Lung (tissue), 12 donors: Measurements from ENCODE around the gene DNAJC21. TPM values are rescaled to one million over a fixed set of nuclear protein-coding genes. Genes with fewer than 3 reads are reported as not detected.

Experiments used
- ATAC-seq: fragments of 200-7000 bp; cut with Tn5 transposase; one replicate; pipeline ENCODE4 v1.9.1; 2020; ENCODE audit warnings: moderate number of reproducible peaks; ENCODE audit not compliant: insufficient read depth, low FRiP score
- DNase-seq, 3 donors: peaks; one replicate each; pipeline ENCODE4 v3.0.0-alpha.2; 2013 to 2017
- H3K27ac ChIP-seq, 2 donors: one replicate each; pipeline ENCODE4 v1.5.1; 2013; ENCODE audit warnings: mild to moderate bottlenecking in 2 of 2, moderate library complexity in 2 of 2, control low read depth in 1 of 2, inconsistent platforms in 1 of 2, low read depth in 1 of 2, low read length in 1 of 2
- H3K27me3 ChIP-seq, 3 donors: one replicate each; pipeline ENCODE4 v1.5.1; 2013; ENCODE audit warnings: low read length in 2 of 3; ENCODE audit not compliant: control insufficient read depth in 3 of 3, insufficient read depth in 3 of 3
- H3K36me3 ChIP-seq, 4 donors: one replicate each; pipeline ENCODE4 v1.5.1; 2013; ENCODE audit warnings: low read length in 4 of 4, mild to moderate bottlenecking in 1 of 4, moderate library complexity in 1 of 4; ENCODE audit not compliant: control insufficient read depth in 4 of 4, insufficient read depth in 4 of 4
- H3K4me1 ChIP-seq, 5 donors: one replicate each; pipeline ENCODE4 v1.5.1; 2013; ENCODE audit warnings: low read length in 5 of 5, mild to moderate bottlenecking in 2 of 5, moderate library complexity in 1 of 5; ENCODE audit not compliant: control insufficient read depth in 5 of 5, insufficient read depth in 5 of 5
- H3K4me3 ChIP-seq: one replicate; pipeline ENCODE4 v1.5.1; 2013; ENCODE audit warnings: mild to moderate bottlenecking, control low read depth, moderate library complexity
- H3K9ac ChIP-seq, 2 donors: one replicate each; pipeline ENCODE4 v1.5.1; 2013; ENCODE audit warnings: low read length in 2 of 2, control low read depth in 1 of 2; ENCODE audit not compliant: insufficient read depth in 1 of 2
- H3K9me3 ChIP-seq, 4 donors: one replicate each; pipeline ENCODE4 v1.5.1; 2013; ENCODE audit warnings: low read length in 3 of 4, mild to moderate bottlenecking in 1 of 4, moderate library complexity in 1 of 4; ENCODE audit not compliant: control insufficient read depth in 4 of 4, insufficient read depth in 3 of 4
- WGBS, 2 donors: extraction: QIAGEN DNeasy Blood & Tissue Kit; methylation state at CpG; one replicate each; pipeline ENCODE4 v1.1.7; 2013; 5-methylcytosine and 5-hydroxymethylcytosine counted together
- polyA plus RNA-seq, 2 donors: library from polyadenylated mRNA; stranded (reverse); fragments of 200-250 nt; gene quantifications; one replicate each; pipeline ENCODE4 v1.2.1, GENCODE V29; 2013
- total RNA-seq, 2 donors: library from RNA; depleted of rRNA in 1 of 2; stranded (reverse); fragments of >200 nt in 1 of 2; gene quantifications; one replicate each; pipeline ENCODE4 v1.2.1, GENCODE V29; 2014 to 2021
- TF ChIP-seq, protein P1 (sequence below): IDR thresholded peaks from 2 replicates; pipeline ENCODE4 v1.5.1; 2012; ENCODE audit warnings: mild to moderate bottlenecking; ENCODE audit errors: control extremely low read depth, extremely low read depth
- donor health status: control.
- donor health status: control.
- donor health status: Bipolar disorder and iron deficiency.
- donor health status: healthy.
- donor health status: DM: yes; HTN: yes; CAD: no.

DNAJC21 gene
- total and polyA plus RNA-seq, 4 donors: 23.8 to 45.6 (median 34.3) TPM

- H3K9me3 ChIP-seq: no peaks in the 10 kb centered on the region
- no peak for ATAC-seq
Observed at GRCh38 chr5:34930462-34930844, 1.1 kb downstream of the DNAJC21 start.

DNA sequence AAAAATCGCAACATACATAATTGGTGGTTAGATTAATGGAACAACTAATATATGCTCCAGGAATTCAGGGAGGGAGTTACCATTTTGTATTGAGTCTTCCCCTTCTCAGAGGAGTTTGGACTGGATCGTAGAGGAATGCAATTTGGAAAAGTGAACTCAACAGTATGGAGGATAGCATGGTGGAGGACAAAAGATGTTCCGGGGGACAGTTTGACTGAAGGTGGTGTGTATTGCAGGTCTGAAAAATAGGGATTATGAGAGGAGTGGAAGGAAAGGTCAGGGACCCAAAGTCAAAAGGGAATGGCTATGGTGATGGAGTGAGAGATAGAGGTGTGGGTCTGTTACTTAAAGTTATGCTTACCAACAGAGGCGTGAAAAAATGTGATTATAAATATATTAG, 1.5 kb downstream of the DNAJC21 start:
- Histone ChIP-seq H3K4me1 (peaks cover 6 to 14% (median 11%) of the 10 kb centered on the region in 5 donors), H3K9me3 (no peaks in the 10 kb centered on the region), H3K9ac (peak overlapping the region in 1 of 2 donors; percentile 19), H3K36me3 (peaks cover 0 to 9% (median 4%) of the 10 kb centered on the region in 4 donors), H3K27me3 (no peaks in the 10 kb centered on the region), H3K4me3 (no peak overlapping the region), H3K27ac (peak overlapping the region in 1 of 2 donors; percentile 91)
- WGBS, 2 donors: 75 to 83% methylated on average over 4 of the region's 4 CpGs
- ATAC-seq (no peak), DNase-seq (no peak)
- TF ChIP-seq, protein P1, sequence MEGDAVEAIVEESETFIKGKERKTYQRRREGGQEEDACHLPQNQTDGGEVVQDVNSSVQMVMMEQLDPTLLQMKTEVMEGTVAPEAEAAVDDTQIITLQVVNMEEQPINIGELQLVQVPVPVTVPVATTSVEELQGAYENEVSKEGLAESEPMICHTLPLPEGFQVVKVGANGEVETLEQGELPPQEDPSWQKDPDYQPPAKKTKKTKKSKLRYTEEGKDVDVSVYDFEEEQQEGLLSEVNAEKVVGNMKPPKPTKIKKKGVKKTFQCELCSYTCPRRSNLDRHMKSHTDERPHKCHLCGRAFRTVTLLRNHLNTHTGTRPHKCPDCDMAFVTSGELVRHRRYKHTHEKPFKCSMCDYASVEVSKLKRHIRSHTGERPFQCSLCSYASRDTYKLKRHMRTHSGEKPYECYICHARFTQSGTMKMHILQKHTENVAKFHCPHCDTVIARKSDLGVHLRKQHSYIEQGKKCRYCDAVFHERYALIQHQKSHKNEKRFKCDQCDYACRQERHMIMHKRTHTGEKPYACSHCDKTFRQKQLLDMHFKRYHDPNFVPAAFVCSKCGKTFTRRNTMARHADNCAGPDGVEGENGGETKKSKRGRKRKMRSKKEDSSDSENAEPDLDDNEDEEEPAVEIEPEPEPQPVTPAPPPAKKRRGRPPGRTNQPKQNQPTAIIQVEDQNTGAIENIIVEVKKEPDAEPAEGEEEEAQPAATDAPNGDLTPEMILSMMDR: no peak

More at GRCh38 chr5:34930462-34930844, 1.1 kb downstream of the DNAJC21 start:
- WGBS, 2 donors: 0 to 1% methylated on average over 3 of the region's 3 CpGs
- Histone ChIP-seq H3K4me1 (peaks cover 6 to 14% (median 11%) of the 10 kb centered on the region in 5 donors), H3K4me3 (peak overlapping the region; percentile 73), H3K27ac (peak overlapping the region in 1 of 2 donors; percentile 91), H3K9ac (peak overlapping the region; percentile 81 to 85), H3K27me3 (no peaks in the 10 kb centered on the region), H3K36me3 (peaks cover 0 to 12% (median 6%) of the 10 kb centered on the region in 4 donors)
- TF ChIP-seq, protein P1: no peak
- DNase-seq: peak in 1 of 3 donors; percentile 31

DNA sequence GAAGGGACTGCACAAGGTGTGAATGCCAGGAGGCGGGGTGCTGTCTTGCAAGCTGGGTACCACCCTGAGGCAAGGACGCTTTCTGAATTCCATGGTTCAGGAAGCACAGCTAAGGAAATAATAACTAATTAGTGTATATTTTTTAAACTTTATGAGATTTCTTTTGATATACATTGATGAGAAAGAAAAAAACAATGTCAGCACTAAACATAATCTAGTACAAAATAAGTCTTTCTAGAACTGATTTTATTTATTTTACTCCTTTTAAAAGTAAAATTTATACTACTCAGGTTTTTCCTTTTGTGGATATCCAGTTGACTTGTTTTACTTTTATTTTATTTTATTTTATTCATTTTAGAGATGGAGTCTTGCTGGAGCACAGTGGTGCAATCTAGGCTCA, 3.6 kb downstream of the DNAJC21 start:
- Histone ChIP-seq H3K4me3 (no peak overlapping the region), H3K27me3 (no peaks in the 10 kb centered on the region), H3K4me1 (peaks cover 6 to 14% (median 11%) of the 10 kb centered on the region in 5 donors), H3K9ac (no peak overlapping the region), H3K27ac (no peak overlapping the region), H3K36me3 (peaks cover 10 to 18% (median 11%) of the 10 kb centered on the region in 4 donors), H3K9me3 (no peaks in the 10 kb centered on the region)
- ATAC-seq (no peak), DNase-seq (no peak)
- TF ChIP-seq, protein P1: no peak
- WGBS, 2 donors: 90% methylated on average over 2 of the region's 2 CpGs

DNA sequence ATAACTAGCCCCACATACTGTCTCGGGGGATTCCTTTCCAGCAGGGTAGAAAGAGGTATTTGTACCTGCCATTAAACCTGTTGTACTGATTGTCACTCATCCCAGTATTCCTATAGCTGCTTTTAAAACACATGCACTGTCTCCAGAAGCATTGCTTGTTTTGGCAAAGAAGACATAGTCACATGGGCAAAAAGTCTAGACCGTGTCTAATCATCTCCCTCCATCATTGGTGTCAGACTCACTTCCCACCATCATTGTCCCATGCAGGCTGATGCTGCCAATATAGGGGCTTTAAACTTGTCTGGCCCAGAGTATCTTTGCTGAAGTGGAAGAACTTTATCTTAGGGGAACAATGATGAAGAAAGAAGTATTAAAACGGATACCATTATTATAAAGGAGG, 12.6 kb downstream of the DNAJC21 start:
- no peak for ATAC-seq
- peaks cover 12 to 23% (median 17%) of the 10 kb centered on the region in 4 donors for H3K36me3 ChIP-seq

More for the DNA sequence above, 12.6 kb downstream of the DNAJC21 start:
- Histone ChIP-seq H3K9me3 (no peaks in the 10 kb centered on the region), H3K27ac (no peak overlapping the region), H3K4me1 (peaks cover 0 to 4% (median 0%) of the 10 kb centered on the region in 5 donors), H3K27me3 (no peaks in the 10 kb centered on the region), H3K4me3 (no peak overlapping the region), H3K9ac (no peak overlapping the region)
- TF ChIP-seq, protein P1: no peak
- 93 to 98% methylated on average over 3 of the region's 3 CpGs for WGBS, 2 donors
- no peak for DNase-seq
